ENCODE measurements around the gene CALM3. TPM values are rescaled to one million over a fixed set of nuclear protein-coding genes. Genes with fewer than 3 reads are reported as not detected.

CALM3 gene
- total RNA-seq, 1 experiment from 2014 or later = 484 TPM

- peak overlapping the region; percentile 66 for H3K4me3 Mint-ChIP-seq (ENCODE audit: unreplicated experiment)
- BruUV-seq (replicated peaks) = no TSS peak
- H3K27ac Mint-ChIP-seq (ENCODE audit: unreplicated experiment) = peak overlapping the region; percentile 49
- intact Hi-C loops (cut with micrococcal nuclease; ENCODE audit: unreplicated experiment) = loop anchor here (1.0 kb wide), 2 partner anchors 27 to 31 kb away; partner anchors contain the start of gene DACT3
- peaks cover 8% of the 10 kb centered on the region for H3K4me1 Mint-ChIP-seq (ENCODE audit: low read depth, unreplicated experiment)
- Histone ChIP-seq H3K27me3 (replicated peaks; ENCODE audit: control insufficient read depth, insufficient read depth, low read length) (no peaks in the 10 kb centered on the region; the same call in 1 of the 2 replicates), H3K36me3 (ENCODE audit: control insufficient read depth, insufficient read depth, low read length) (no peaks in the 10 kb centered on the region), H3K4me3 (ENCODE audit: low read depth, low read length) (peak overlapping the region; percentile 34), H3K4me1 (peaks cover 9% of the 10 kb centered on the region), H3K9me3 (no peaks in the 10 kb centered on the region)
- peak; percentile 96 to 97 for DNase-seq
- ChIA-PET POLR2A (interaction anchor here (1.3 kb wide), 1 partner anchor 17 kb away, joined by 5 read pairs; no protein-coding TSS in a partner anchor), CTCF (interaction anchor here (0.6 to 1.9 kb wide), 8 partner anchors 17 to 1432 kb away, joined by 3 to 11 read pairs (median 4); partner anchors contain the start of gene DACT3)
- no peak for TF ChIP-seq CTCF (IDR thresholded peaks at IDR 0.05; ENCODE audit: insufficient read depth in 1 of 2, low read depth in 1 of 2, low read length in 1 of 2, severe bottlenecking in 1 of 2, unreplicated experiment in 1 of 2)
- H3K9me3 Mint-ChIP-seq (ENCODE audit: unreplicated experiment) = no peaks in the 10 kb centered on the region
- H3K27me3 Mint-ChIP-seq (ENCODE audit: insufficient read depth, unreplicated experiment) = peaks cover 12% of the 10 kb centered on the region
- H3K36me3 Mint-ChIP-seq (ENCODE audit: insufficient read depth, unreplicated experiment) = no peaks in the 10 kb centered on the region
These were observed 33.0 kb downstream of the CALM3 start for GRCh38 chr19:46634045-46634655.

- intact Hi-C loops (cut with micrococcal nuclease; ENCODE audit: unreplicated experiment) = loop anchor here (1.0 kb wide), 2 partner anchors 27 to 31 kb away; partner anchors contain the start of gene DACT3
- peak overlapping the region; percentile 66 for H3K4me3 Mint-ChIP-seq (ENCODE audit: unreplicated experiment)
- no peaks in the 10 kb centered on the region for H3K9me3 Mint-ChIP-seq (ENCODE audit: unreplicated experiment)
- Histone ChIP-seq H3K4me1 (peaks cover 14% of the 10 kb centered on the region), H3K4me3 (ENCODE audit: low read depth, low read length) (peak overlapping the region; percentile 32), H3K27me3 (replicated peaks; ENCODE audit: control insufficient read depth, insufficient read depth, low read length) (no peaks in the 10 kb centered on the region; the same call in 1 of the 2 replicates), H3K36me3 (ENCODE audit: control insufficient read depth, insufficient read depth, low read length) (no peaks in the 10 kb centered on the region), H3K9me3 (no peaks in the 10 kb centered on the region)
- no peak for TF ChIP-seq CTCF (IDR thresholded peaks at IDR 0.05; ENCODE audit: insufficient read depth in 1 of 2, low read depth in 1 of 2, low read length in 1 of 2, severe bottlenecking in 1 of 2, unreplicated experiment in 1 of 2)
- ChIA-PET CTCF (interaction anchor here (0.6 to 1.9 kb wide), 4 partner anchors 18 to 1431 kb away, joined by 3 to 11 read pairs (median 4); no protein-coding TSS in a partner anchor), POLR2A (no interaction called here)
- H3K27me3 Mint-ChIP-seq (ENCODE audit: insufficient read depth, unreplicated experiment) = peaks cover 12% of the 10 kb centered on the region
- peaks cover 8% of the 10 kb centered on the region for H3K4me1 Mint-ChIP-seq (ENCODE audit: low read depth, unreplicated experiment)
- no peak overlapping the region for H3K27ac Mint-ChIP-seq (ENCODE audit: unreplicated experiment)
- H3K36me3 Mint-ChIP-seq (ENCODE audit: insufficient read depth, unreplicated experiment) = no peaks in the 10 kb centered on the region
- no peak for DNase-seq
- BruUV-seq (replicated peaks) = no TSS peak
These were observed 33.6 kb downstream of the CALM3 start for GRCh38 chr19:46634656-46635218.

GRCh38 chr19:46635920-46636761 lies 35.0 kb downstream of the CALM3 start, which contains the start of gene GNG8:
TSS of gene GNG8 (minus strand) at chr19:46636202. CDS start at chr19:46634682, 1,520 bp downstream.
- Mint-ChIP-seq H3K36me3 (ENCODE audit: insufficient read depth, unreplicated experiment) (no peaks in the 10 kb centered on the region), H3K4me3 (ENCODE audit: unreplicated experiment) (peak within 1 kb of the TSS; percentile 13), H3K9me3 (ENCODE audit: unreplicated experiment) (no peaks in the 10 kb centered on the region), H3K4me1 (ENCODE audit: low read depth, unreplicated experiment) (peaks cover 8% of the 10 kb centered on the region), H3K27ac (ENCODE audit: unreplicated experiment) (no peak within 1 kb of the TSS), H3K27me3 (ENCODE audit: insufficient read depth, unreplicated experiment) (peaks cover 16% of the 10 kb centered on the region)
- TF ChIP-seq CTCF (IDR thresholded peaks at IDR 0.05; ENCODE audit: insufficient read depth in 1 of 2, low read depth in 1 of 2, low read length in 1 of 2, severe bottlenecking in 1 of 2, unreplicated experiment in 1 of 2) = no peak
- Histone ChIP-seq H3K36me3 (ENCODE audit: control insufficient read depth, insufficient read depth, low read length) (no peaks in the 10 kb centered on the region), H3K9me3 (no peaks in the 10 kb centered on the region), H3K4me1 (peaks cover 14% of the 10 kb centered on the region), H3K4me3 (ENCODE audit: low read depth, low read length) (no peak within 1 kb of the TSS), H3K27me3 (replicated peaks; ENCODE audit: control insufficient read depth, insufficient read depth, low read length) (no peaks in the 10 kb centered on the region; the same call in 1 of the 2 replicates)
- ChIA-PET POLR2A (no interaction called here), CTCF (interaction anchor here (1.0 to 1.6 kb wide), 2 partner anchors 19 to 25 kb away, joined by 3 to 7 read pairs; partner anchors contain the start of gene DACT3)
- BruUV-seq (replicated peaks) = no TSS peak
- intact Hi-C loops (cut with micrococcal nuclease; ENCODE audit: unreplicated experiment) = no loop called here
- peak in 1 of 2 experiments; percentile 38 for DNase-seq

Measured in Caco-2 (cell line).